ENCODE measurements around the gene ARID5A.
"Not testable (repeated sequence)": the region's sequence is repeated elsewhere in the genome, so short reads cannot be mapped to it uniquely, and the experiment has no call there.

The ARID5A gene, protein sequence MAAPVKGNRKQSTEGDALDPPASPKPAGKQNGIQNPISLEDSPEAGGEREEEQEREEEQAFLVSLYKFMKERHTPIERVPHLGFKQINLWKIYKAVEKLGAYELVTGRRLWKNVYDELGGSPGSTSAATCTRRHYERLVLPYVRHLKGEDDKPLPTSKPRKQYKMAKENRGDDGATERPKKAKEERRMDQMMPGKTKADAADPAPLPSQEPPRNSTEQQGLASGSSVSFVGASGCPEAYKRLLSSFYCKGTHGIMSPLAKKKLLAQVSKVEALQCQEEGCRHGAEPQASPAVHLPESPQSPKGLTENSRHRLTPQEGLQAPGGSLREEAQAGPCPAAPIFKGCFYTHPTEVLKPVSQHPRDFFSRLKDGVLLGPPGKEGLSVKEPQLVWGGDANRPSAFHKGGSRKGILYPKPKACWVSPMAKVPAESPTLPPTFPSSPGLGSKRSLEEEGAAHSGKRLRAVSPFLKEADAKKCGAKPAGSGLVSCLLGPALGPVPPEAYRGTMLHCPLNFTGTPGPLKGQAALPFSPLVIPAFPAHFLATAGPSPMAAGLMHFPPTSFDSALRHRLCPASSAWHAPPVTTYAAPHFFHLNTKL

GRCh38 chr2:96536445-96537065 lies at the start of gene ARID5A:
Gene ARID5A (plus strand): TSS chr2:96536752. CDS start chr2:96536827, 75 bp downstream.
- DNase-seq, result peak; percentile 91

DNA sequence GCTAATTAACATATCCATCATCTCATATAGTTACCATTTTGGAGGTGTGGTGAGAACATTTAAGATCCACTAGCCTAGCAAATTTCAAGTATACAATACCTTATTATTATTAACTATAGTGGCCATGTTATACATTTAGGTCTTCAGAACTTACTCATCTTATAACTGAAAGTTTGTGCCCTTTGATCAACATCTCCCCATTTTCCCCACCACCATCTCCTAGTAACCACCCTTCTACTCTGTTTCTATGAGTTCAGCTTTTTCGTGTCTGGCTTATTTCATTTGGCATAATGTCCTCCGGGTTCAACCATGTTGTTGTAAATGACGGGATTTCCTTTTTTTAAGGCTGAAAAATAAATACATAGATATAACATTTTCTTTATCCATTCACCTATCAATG lies 47.3 kb upstream of the ARID5A start:
- no peak for DNase-seq

- no peak for DNase-seq
These were observed 46.9 kb upstream of the ARID5A start for GRCh38 chr2:96489663-96490062.

- no peak for DNase-seq
These were observed 44.6 kb upstream of the ARID5A start for GRCh38 chr2:96491860-96492497.

GRCh38 chr2:96493072-96493471 lies 43.5 kb upstream of the ARID5A start:
- DNase-seq, result no peak

GRCh38 chr2:96494188-96494587 lies 42.4 kb upstream of the ARID5A start:
- DNase-seq, result no peak

DNA sequence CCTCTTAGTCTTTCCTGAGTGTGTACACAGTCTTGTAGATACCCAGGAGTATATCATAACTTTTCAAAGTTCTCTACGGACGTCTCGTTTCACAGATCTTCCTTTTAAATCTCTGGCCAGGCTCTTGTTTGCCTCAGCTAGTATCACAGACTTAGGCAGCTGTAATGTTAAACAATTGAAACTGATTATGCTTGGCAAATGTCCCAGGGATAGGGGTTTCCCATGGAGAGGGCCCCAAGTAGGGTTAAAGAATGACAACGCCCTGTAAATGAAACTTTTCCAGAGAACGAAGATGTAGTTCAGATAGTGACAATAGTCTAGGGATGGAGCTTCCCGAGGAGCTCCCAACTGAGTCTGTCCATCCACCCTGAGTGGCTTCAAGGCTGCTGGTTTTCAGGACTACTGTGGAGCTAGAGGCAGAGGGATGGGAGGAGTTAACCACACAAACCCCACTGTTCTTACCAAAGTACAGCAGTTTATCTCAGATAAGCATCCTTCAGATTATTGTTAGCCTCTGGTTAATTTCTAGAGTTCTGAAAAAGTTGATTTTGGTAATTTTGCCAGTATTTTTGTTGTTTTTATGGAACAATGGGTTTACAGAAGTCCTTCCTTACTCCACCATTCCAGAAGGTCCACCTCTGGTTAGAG lies 40.4 kb upstream of the ARID5A start:
- DNase-seq, result no peak

DNA sequence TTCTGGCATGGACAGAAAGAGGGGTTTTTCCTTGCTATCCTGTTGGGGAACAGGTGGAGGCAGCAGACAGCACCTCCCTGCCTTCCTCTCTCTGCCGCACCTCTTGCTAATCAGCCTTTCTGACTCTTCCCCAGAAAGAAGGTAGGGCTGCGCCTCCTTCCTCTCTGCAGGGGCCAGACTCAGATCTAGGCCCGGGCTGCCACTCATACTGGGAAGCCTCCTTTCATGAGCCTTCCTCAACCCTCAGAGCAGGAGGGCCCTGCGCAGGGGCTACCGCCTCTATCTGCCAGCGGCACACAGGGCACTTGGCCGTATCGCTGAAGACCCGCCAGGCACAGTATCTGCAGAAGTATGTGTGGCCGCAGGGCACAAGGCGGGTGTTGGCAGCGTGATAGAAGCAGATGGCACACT lies 38.5 kb upstream of the ARID5A start:
- DNase-seq, result no peak

GRCh38 chr2:96498611-96499010 lies 37.9 kb upstream of the ARID5A start:
- not testable (repeated sequence) for DNase-seq

DNA sequence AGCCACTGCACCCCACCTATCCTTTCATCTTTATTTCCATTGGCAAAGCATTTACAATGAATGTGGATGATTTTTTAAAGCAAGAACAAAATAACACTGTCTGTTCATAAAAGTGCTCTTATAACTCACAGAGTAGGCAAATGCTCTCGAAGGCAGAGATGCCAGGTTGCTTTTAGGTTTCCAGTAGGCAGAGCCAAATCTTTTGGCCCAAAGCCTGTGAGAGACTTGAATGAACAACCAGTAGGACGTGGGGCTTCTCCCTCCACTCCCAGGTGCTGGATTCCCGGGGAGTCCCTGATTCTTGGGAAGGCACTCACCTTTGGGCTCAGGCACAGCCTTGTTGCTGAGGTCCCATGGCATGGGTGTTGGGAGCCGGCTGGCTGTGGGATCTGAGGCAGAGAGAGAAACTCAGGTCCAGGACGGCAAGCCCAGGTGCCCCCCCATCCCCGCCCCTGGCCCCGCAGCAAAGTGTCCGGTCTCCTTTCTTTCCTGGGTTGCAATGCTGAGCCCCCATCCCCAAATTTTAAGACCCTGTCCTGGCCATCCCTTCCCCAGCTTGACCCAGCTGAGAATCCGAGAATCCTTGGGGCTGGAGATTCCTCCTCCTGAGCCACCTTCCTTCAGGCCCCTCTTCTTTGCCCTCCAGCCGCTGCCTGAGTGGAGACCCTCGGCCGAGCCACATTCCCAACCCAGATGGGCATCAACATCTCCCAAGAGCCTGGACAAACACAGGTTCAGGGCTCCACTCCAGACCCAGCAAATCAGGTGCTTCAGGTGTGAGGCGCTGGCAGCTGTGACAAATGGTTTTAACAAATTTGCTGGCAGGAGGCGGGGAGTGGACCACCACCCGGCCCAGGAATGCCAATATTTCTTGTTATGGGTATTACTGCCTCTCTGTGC lies 37.2 kb upstream of the ARID5A start:
- DNase-seq, result no peak

DNA sequence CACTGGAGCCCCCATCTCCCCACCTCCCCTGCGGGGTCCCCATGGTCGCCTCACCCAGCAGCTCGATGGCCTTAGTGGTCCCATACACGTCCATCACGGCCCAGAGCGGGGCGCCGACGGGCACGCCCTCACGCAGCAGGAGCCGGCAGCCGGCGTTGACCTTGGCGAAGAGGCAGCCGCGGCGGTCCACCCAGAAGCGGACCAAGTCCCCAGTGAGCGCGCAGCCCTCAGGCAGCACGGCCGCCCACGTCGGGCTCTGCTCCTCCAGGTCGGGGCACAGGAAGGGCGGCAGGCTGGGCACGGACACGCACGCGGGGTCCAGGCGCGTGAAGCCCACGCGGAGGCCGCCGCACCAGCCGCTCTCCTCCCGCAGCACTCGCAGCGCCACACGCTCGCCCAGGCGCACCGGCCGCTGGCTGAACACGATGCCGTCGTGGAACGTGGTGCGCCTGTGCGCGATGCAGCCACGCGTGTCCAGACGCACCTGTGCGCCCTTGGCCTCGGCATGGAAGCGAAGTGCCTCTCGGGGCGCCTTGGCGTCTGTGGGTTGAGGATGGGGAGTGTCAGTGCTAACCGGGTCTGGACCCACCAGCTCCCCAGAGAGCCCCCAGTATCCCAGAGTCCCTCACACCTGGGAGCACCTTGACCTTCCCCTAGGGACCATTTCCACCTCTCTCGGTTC lies 36.0 kb upstream of the ARID5A start:
- DNase-seq, result no peak

DNA sequence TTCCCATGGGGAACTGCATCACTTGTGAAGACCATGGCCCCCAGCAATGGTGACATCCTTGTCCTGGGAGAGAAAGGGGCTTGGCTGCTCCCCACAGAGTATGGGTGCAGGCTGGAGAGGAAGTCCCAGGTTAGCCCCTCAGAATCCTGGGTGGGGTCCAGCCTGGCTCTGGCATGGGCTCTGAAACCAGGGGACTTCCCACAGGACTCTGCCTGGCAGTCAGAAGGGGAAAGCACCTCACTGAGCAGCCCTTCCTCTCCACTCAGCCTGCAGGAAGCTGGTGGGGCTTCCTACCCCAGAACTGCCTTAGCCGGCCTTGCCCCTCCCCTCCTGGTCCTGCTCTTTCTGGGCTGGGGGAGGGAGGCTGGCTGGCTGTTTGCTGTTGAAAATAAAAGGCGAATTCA lies 35.1 kb upstream of the ARID5A start:
- peak; percentile 34 for DNase-seq

DNA sequence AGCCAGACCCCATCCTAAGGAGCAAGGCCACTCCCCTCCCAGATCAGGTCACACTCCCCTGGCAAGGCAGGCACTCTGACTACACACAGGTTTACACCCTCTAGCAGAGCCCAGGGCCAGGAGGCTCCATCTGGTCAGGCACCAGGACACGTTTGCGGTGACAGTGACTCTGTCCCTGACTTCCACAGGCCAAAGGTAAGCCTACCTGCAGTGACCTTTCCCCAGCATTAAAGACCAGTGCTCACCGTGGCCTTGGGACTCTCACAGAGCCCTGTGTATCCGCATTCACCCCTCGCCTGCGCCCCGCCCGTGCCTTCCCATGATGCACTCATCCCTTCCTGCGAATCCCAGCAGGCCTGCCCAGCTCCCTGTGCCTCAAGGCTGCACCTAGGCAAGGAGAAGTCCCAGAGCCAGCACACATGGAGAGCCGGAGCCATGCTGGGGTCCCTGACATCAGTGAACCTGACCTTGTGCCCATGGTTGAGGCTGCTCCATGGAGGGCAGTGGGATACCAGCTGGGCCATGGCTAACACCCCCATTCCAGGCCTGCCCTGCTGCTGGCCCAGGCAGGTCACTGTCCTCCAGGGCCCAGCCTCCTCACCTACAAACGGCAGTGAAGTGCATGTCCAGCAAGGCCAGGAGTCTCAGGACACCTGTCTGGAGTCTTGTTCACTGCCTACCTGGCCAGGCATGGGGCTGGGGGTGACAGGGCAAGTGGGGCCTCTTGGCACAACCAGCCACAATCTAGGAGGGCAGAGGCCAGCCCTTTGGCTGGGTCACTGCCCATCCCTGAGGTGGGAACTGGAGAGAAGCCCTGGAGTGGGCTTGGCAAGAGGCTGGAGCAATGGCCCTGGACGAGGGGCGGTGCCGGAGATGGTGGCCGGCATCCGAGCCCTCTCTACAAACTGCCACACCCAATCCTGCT lies 34.4 kb upstream of the ARID5A start:
- DNase-seq, result no peak

GRCh38 chr2:96502891-96503636 lies 33.5 kb upstream of the ARID5A start:
- no peak for DNase-seq

GRCh38 chr2:96503637-96504243 lies 32.8 kb upstream of the ARID5A start:
- no peak for DNase-seq

DNA sequence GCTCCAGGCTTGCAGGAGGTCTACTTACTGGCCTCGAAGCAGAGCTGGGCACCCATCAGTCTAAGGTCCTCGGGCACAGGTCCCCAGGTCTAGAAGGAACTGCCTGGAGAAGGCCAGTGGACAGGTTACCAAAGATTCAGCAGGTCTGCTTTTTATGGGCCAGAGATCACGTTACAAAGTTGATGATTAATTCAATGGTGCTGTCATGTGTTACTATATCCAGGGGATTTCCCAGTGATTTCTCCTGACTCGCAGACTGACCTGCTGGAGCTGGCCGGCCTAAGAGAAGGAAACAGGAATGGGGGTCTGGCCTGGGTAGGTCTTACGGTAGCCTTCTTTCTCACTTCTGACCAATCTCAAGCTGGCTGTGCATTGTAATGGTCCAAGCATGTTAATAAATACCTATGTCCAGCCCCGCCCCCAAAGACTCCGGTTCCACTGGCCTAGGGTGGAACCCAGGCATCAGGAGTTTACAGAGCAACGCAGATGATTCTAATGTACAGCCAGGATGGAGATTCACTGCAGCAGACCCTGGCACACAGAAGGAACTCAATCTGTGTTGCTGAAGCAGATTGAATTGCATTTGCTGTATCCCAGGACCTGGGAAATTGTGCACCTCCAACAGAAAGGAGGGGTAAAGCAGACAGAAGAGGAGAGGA lies 31.2 kb upstream of the ARID5A start, which contains the start of gene NEURL3:
TSS of gene NEURL3 (minus strand) at position 127 of the 659 bp plus-strand sequence. CDS start at position 56, 71 bp downstream.
- DNase-seq, result no peak

DNA sequence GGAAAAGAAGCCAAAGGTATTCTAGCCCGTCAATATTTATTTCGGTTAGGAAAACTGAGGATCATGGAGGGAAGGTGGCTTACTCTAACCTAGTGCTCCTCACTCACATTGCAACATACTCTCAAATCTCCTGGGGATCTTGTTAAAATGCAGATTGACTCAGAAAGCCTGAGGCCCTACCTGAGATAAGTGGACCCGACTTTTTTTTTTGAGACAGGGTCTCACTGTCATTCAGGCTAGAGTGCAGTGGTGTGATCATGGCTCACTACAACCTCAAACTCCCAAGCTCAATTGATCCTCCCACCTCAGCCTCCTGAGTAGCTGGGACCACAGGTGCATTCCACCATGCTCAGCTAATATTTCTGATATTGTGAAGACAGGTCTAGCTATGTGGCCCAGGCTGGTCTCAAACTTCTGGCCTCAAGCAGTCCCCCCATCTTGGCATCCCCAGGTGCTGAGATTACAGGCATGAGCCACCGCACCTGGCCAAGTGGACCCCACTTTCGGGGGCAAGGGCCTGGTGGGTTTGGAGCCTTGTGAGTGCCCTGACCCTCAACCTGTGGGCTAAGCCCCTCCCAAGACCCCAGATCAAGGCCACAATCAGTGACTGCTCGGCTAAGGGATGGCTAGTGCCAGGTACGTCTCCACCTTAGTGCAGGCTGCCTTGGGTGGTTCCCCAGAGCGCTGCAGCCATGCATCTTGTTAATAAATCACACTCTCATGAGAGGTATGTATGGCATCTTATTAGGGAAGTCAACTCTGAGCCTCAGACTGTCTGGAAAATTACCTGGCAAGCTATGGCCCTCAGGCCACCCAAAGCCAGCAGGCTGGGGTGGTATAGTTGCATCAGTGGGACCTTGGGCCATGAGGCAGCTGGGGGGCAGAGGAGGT lies 30.3 kb upstream of the ARID5A start:
- DNase-seq, result no peak

Measured in CD4-positive, alpha-beta T cell treated with Interleukin-12 subunit alpha and Interleukin-12 subunit beta, for 1 hour (primary cell).